HepG2 (cell line): ENCODE data around the gene PTS. TPM values are rescaled to one million over a fixed set of nuclear protein-coding genes. Genes with fewer than 3 reads are reported as not detected.

ENCODE experiments used
- ATF1 ChIP-seq: IDR thresholded peaks from 2 replicates; pipeline ENCODE4 v1.6.1; 2016; ENCODE audit warnings: mild to moderate bottlenecking, control low read depth
- CAMTA2 ChIP-seq: sonication (generic); formaldehyde crosslinking; IDR thresholded peaks from 2 replicates; pipeline ENCODE4 v1.4.0; 2020; ENCODE audit warnings: mild to moderate bottlenecking, missing genetic modification reagents, borderline replicate concordance
- HES4 ChIP-seq: sonication (generic); formaldehyde crosslinking; IDR thresholded peaks from 2 replicates; pipeline ENCODE4 v1.9.0; 2021; ENCODE audit warnings: mild to moderate bottlenecking, missing genetic modification reagents, borderline replicate concordance
- HOXD1 ChIP-seq: sonication (generic); formaldehyde crosslinking; IDR thresholded peaks from 2 replicates; pipeline ENCODE4 v1.5.0; 2020; ENCODE audit warnings: missing genetic modification reagents
- ZFP36L2 ChIP-seq: sonication (generic); formaldehyde crosslinking; IDR thresholded peaks from 2 replicates; pipeline ENCODE4 v1.4.0; 2020; ENCODE audit warnings: missing genetic modification reagents
- ZNF30 ChIP-seq: sonication (generic); formaldehyde crosslinking; IDR thresholded peaks from 2 replicates; pipeline ENCODE4 v1.5.0; 2020; ENCODE audit warnings: mild to moderate bottlenecking, missing genetic modification reagents
- ZNF546 ChIP-seq: sonication (generic); formaldehyde crosslinking; conservative IDR thresholded peaks from 2 replicates; pipeline ENCODE4 v1.8.1; 2023; ENCODE audit warnings: mild to moderate bottlenecking, missing genetic modification reagents
- ZNF816 ChIP-seq: sonication (generic); formaldehyde crosslinking; IDR thresholded peaks from 2 replicates; pipeline ENCODE4 v1.8.0; 2022; ENCODE audit warnings: missing genetic modification reagents, mild to moderate bottlenecking, borderline replicate concordance
- ZNF841 ChIP-seq: sonication (generic); formaldehyde crosslinking; IDR thresholded peaks from 2 replicates; pipeline ENCODE4 v1.8.1; 2023; ENCODE audit warnings: missing genetic modification reagents, borderline replicate concordance
- polyA plus RNA-seq, 8 experiments: library from polyadenylated mRNA; depleted of rRNA in 3 of 8; stranded (reverse) in 7 of 8; unstranded in 1 of 8; fragments of >200 nt; fragmentation: Illumina TruSeq in 4 of 8; extraction: Trizol in 4 of 8; gene quantifications; 2 replicates each; pipeline versions ENCODE4 v1.2.1 to v1.2.3, GENCODE V29; 2011 to 2016; ENCODE audit warnings: low read depth in 4 of 8, missing spikeins in 1 of 8, mixed read lengths in 1 of 8; ENCODE audit not compliant: insufficient read depth in 1 of 8
- total RNA-seq, 5 experiments: library from RNA; depleted of rRNA; stranded (reverse); fragments of >200 nt; fragmentation: Illumina TruSeq; extraction: Trizol; gene quantifications; 2 replicates each; pipeline ENCODE4 v1.2.3, GENCODE V29; 2016; ENCODE audit warnings: low read depth in 1 of 5
- TF ChIP-seq, protein P1 (sequence below): sonication (generic); formaldehyde crosslinking; IDR thresholded peaks from 2 replicates; pipeline ENCODE4 v1.4.0; 2020; ENCODE audit warnings: mild to moderate bottlenecking, missing genetic modification reagents
- TF ChIP-seq, protein P2 (sequence below): sonication (generic); formaldehyde crosslinking; IDR thresholded peaks from 2 replicates; pipeline ENCODE4; 2020; ENCODE audit warnings: missing genetic modification reagents, mild to moderate bottlenecking, borderline replicate concordance

Gene PTS
- total and polyA plus RNA-seq, 2 of the 13 experiments (the other 11 are each of a cell fraction or from before 2014, with no cell fraction given): 33.6 to 49.3 TPM

GRCh38 chr11:112212290-112212689, 13.9 kb upstream of the PTS start (continued):
- TF ChIP-seq, protein P1, sequence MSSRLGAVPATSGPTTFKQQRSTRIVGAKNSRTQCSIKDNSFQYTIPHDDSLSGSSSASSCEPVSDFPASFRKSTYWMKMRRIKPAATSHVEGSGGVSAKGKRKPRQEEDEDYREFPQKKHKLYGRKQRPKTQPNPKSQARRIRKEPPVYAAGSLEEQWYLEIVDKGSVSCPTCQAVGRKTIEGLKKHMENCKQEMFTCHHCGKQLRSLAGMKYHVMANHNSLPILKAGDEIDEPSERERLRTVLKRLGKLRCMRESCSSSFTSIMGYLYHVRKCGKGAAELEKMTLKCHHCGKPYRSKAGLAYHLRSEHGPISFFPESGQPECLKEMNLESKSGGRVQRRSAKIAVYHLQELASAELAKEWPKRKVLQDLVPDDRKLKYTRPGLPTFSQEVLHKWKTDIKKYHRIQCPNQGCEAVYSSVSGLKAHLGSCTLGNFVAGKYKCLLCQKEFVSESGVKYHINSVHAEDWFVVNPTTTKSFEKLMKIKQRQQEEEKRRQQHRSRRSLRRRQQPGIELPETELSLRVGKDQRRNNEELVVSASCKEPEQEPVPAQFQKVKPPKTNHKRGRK (CRISPR knock-in tag): no peak
- TF ChIP-seq ATF1 (CRISPR knock-in tag): no peak
- TF ChIP-seq ZNF30 (CRISPR knock-in tag): no peak
- TF ChIP-seq ZFP36L2: no peak
- TF ChIP-seq CAMTA2 (CRISPR knock-in tag): no peak
- TF ChIP-seq HES4 (CRISPR knock-in tag): no peak
- no peak for TF ChIP-seq ZNF841 (CRISPR knock-in tag)
- TF ChIP-seq, protein P2, sequence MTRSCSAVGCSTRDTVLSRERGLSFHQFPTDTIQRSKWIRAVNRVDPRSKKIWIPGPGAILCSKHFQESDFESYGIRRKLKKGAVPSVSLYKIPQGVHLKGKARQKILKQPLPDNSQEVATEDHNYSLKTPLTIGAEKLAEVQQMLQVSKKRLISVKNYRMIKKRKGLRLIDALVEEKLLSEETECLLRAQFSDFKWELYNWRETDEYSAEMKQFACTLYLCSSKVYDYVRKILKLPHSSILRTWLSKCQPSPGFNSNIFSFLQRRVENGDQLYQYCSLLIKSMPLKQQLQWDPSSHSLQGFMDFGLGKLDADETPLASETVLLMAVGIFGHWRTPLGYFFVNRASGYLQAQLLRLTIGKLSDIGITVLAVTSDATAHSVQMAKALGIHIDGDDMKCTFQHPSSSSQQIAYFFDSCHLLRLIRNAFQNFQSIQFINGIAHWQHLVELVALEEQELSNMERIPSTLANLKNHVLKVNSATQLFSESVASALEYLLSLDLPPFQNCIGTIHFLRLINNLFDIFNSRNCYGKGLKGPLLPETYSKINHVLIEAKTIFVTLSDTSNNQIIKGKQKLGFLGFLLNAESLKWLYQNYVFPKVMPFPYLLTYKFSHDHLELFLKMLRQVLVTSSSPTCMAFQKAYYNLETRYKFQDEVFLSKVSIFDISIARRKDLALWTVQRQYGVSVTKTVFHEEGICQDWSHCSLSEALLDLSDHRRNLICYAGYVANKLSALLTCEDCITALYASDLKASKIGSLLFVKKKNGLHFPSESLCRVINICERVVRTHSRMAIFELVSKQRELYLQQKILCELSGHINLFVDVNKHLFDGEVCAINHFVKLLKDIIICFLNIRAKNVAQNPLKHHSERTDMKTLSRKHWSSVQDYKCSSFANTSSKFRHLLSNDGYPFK: no peak
- no peak for TF ChIP-seq ZNF546 (CRISPR knock-in tag)
- TF ChIP-seq HOXD1 (CRISPR knock-in tag): no peak
- TF ChIP-seq ZNF816 (CRISPR knock-in tag): no peak
